ENCODE measurements around the gene PIEZO1. TPM values are rescaled to one million over a fixed set of nuclear protein-coding genes. Genes with fewer than 3 reads are reported as not detected.

PIEZO1 gene, protein sequence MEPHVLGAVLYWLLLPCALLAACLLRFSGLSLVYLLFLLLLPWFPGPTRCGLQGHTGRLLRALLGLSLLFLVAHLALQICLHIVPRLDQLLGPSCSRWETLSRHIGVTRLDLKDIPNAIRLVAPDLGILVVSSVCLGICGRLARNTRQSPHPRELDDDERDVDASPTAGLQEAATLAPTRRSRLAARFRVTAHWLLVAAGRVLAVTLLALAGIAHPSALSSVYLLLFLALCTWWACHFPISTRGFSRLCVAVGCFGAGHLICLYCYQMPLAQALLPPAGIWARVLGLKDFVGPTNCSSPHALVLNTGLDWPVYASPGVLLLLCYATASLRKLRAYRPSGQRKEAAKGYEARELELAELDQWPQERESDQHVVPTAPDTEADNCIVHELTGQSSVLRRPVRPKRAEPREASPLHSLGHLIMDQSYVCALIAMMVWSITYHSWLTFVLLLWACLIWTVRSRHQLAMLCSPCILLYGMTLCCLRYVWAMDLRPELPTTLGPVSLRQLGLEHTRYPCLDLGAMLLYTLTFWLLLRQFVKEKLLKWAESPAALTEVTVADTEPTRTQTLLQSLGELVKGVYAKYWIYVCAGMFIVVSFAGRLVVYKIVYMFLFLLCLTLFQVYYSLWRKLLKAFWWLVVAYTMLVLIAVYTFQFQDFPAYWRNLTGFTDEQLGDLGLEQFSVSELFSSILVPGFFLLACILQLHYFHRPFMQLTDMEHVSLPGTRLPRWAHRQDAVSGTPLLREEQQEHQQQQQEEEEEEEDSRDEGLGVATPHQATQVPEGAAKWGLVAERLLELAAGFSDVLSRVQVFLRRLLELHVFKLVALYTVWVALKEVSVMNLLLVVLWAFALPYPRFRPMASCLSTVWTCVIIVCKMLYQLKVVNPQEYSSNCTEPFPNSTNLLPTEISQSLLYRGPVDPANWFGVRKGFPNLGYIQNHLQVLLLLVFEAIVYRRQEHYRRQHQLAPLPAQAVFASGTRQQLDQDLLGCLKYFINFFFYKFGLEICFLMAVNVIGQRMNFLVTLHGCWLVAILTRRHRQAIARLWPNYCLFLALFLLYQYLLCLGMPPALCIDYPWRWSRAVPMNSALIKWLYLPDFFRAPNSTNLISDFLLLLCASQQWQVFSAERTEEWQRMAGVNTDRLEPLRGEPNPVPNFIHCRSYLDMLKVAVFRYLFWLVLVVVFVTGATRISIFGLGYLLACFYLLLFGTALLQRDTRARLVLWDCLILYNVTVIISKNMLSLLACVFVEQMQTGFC (N-terminal part only)
- 135 and 158 TPM in 2 replicates for total RNA-seq

DNA sequence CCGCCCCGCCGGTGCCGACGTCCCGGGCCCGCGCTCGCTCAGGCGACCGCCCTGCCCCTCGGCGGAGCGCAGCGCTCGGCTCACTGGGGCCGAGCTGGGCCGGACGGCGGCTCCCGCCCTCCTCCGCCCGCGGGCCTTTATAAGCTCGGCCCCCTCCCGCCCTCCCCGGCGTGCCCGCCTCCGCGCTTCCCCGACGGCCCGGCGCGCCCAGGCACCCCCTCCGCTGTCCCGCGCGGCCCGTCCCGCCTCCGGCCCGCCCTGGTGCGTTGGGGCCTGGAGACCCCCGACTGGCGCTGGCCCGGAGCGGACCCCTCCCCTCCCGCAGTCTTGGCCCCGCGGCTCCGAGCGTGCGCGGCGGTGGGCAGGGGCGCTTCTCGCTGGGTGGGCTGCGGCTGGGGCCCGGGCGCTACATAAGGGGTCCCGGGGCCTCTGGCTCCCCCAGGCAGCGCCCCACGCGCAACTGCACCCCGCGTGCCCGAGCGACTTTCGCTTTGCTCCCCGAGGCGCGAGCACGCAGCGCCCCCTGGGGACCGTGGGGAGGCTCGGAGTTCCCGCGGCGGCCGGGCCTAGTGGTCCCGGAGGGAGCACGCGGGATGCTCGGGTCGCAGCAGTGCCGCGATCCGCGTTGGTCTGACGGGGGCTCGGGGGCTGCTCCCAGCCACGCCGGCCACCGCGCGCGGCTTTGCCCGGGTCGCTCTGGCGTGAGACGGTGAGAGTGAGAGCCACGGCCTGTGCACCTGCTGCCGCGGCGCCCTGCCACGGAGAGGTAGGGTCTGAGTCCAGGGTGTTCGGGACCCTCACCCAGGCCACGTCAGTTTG, at the start of gene PIEZO1:
TSS of gene PIEZO1 (minus strand) at position 115 of the 819 bp plus-strand sequence. CDS start 256 bp downstream, outside the sequence.

DNA sequence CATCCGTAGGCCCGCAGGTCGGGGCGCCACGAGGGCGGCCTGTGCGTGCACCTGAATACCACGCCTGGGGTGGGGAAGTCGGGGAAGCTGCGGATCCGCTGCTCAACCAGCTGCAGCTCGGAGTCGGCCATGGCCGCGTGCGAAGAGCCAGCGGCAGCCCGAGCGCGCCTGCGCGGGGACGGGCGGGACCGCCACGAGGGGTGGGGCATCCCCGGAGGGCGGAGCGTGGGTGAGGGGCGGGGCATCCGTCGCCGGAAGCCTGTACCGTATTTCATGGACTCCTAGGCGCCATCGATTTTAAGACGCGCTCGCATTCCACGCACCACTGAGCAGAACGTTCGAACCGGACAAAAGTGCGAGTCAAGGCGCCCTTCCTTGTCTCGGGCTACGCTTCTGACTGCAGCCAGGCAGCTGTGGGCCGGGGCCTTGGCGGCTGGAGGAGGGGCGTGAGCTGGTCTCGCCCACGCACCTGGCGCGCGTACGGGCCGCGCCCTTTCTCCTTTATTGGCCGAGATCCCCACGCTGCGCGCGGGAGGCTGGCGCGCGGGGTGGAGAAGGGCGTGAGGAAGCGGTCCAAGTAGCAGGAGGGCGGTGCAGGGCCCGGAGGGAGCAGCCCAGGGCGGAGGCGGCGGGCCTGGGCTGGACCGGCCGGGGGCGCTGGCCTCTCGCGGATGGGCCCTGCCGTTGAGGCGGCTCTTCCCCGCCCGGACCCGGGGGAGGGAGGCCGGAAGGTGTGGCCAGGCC, 26.9 kb upstream of the PIEZO1 start, which contains the start of gene APRT:
TSS of gene APRT (minus strand) at position 160 of the 744 bp plus-strand sequence. CDS start at position 131, 29 bp downstream.

GRCh38 chr16:88803264-88803987, 18.4 kb upstream of the PIEZO1 start, which contains the start of gene CDT1:
Gene CDT1 (plus strand): TSS chr16:88803789. CDS start chr16:88803832, 43 bp downstream.

DNA sequence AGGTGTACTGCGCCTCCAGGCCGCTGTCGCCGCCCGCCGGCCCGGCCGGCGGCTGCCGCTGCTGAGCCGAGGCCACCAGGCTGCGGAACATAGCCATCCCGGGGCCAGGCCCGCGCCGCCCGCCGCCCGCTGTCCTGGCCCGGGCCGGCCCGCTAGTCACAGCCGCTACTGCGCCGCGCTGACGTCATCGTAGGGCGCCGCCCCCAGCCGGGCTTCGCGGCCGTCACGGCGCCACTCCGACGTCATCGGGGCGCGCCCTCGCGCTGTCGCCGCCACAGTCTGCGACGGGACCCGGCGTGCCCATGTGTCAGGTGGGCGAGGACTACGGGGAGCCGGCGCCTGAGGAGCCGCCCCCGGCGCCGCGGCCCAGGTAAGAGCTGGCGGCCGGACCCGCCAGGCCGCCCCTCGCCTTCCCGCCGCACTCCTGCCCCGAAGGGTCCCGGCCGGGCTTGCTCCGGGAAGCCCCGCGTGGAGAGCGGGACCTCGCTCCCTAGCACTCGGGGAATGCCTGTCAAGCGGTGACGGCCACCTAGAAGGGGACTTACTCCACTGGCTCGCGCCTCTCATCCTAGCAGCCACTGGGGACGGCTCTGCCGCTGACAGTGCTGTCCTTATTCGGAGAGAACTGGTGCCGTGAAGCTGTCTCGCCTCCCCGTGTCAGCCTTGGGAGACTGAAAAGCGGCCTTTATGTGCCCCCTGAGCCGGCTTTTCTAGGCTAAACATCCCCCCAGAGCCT, 78.6 kb downstream of the PIEZO1 start, which contains the start of the genes CTU2 and RNF166:
TSS of gene CTU2 (plus strand) at position 275 of the 736 bp plus-strand sequence. CDS start at position 303, 28 bp downstream.
TSS of gene RNF166 (minus strand) at position 180 of the 736 bp plus-strand sequence. CDS start at position 97, 83 bp downstream.

GRCh38 chr16:88686439-88687253, 98.4 kb downstream of the PIEZO1 start, which contains the start of gene SNAI3:
Gene SNAI3 (minus strand): TSS chr16:88686507. CDS start chr16:88686406, 101 bp downstream.

Other genes starting within 250 kb of the PIEZO1 start
- 10.4 and 13.3 TPM in 2 replicates for gene ZC3H18, start 214.8 kb downstream of the PIEZO1 start, total RNA-seq
- gene IL17C, start 146.6 kb downstream of the PIEZO1 start, total RNA-seq: not detected in 2 replicates
- gene CYBA, start 134.2 kb downstream of the PIEZO1 start, total RNA-seq: 112 and 228 TPM in 2 replicates
- gene MVD, start 122.1 kb downstream of the PIEZO1 start, total RNA-seq: 111 and 124 TPM in 2 replicates
- gene SNAI3, start 98.7 kb downstream of the PIEZO1 start, total RNA-seq: 0.12 TPM in 1 of 2 replicates, not detected in the other
- gene RNF166, start 78.8 kb downstream of the PIEZO1 start, total RNA-seq: 14.6 and 15.4 TPM in 2 replicates
- gene CTU2, start 78.7 kb downstream of the PIEZO1 start, total RNA-seq: 20.1 and 21.4 TPM in 2 replicates
- 1.2 and 2.8 TPM in 2 replicates for gene CDT1, start 18.6 kb upstream of the PIEZO1 start, total RNA-seq
- gene APRT, start 26.7 kb upstream of the PIEZO1 start, total RNA-seq: 39.3 and 50.5 TPM in 2 replicates
- 40.9 and 50.5 TPM in 2 replicates for gene GALNS, start 71.7 kb upstream of the PIEZO1 start, total RNA-seq
- gene TRAPPC2L, start 71.9 kb upstream of the PIEZO1 start, total RNA-seq: 41.2 and 43.8 TPM in 2 replicates
- not detected in 2 replicates for gene PABPN1L, start 81.4 kb upstream of the PIEZO1 start, total RNA-seq
- under 0.01 and 0.16 TPM in 2 replicates for gene CBFA2T3, start 192.0 kb upstream of the PIEZO1 start, total RNA-seq

Data from hair follicle dermal papilla cell (primary cell).